ENCODE data around the gene FOXD3.
A peak's percentile ranks its signal among the peaks of the same experiment; 100 is the strongest.

GRCh38 chr1:63327417-63328054, 5.2 kb downstream of the FOXD3 start:
- TF ChIP-seq, protein P1, sequence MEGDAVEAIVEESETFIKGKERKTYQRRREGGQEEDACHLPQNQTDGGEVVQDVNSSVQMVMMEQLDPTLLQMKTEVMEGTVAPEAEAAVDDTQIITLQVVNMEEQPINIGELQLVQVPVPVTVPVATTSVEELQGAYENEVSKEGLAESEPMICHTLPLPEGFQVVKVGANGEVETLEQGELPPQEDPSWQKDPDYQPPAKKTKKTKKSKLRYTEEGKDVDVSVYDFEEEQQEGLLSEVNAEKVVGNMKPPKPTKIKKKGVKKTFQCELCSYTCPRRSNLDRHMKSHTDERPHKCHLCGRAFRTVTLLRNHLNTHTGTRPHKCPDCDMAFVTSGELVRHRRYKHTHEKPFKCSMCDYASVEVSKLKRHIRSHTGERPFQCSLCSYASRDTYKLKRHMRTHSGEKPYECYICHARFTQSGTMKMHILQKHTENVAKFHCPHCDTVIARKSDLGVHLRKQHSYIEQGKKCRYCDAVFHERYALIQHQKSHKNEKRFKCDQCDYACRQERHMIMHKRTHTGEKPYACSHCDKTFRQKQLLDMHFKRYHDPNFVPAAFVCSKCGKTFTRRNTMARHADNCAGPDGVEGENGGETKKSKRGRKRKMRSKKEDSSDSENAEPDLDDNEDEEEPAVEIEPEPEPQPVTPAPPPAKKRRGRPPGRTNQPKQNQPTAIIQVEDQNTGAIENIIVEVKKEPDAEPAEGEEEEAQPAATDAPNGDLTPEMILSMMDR (IDR thresholded peaks at IDR 0.05; ENCODE audit: low read depth, low read length), result peak; percentile 63
- TF ChIP-seq MYC (IDR thresholded peaks at IDR 0.05; ENCODE audit: low read depth, low read length) (peak; percentile 35; the same call in 1 of the 2 replicates), POLR2A (IDR thresholded peaks at IDR 0.05; ENCODE audit: extremely low read depth, insufficient read length) (no peak)
